Amniotic epithelial cell (primary cell): ENCODE measurements around the gene FPR1.
A peak's percentile ranks its signal among the peaks of the same experiment; 100 is the strongest.

Source experiments
- DNase-seq: peaks from one replicate; pipeline ENCODE4 v3.0.0-alpha.2; 2010; ENCODE audit warnings: low read depth

Gene FPR1

DNA sequence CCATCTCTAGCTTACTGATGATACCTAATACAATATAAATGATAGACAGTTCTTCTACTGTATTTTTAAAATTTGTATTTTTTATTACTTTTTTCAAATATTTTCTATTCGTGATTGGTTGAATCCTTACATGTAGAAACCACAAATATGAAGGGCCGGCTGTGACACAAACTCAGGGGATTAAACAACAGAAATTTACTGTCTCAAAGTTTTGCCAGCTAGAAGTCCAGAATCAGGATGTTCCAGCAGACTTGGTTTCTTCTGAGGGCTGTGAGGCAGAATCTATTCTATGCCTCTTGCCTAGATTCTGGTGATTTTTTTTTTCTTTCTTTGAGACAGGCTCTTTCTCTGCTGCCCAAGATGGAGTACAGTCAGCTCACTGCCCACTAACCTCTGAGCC lies 13.8 kb downstream of the FPR1 start:
- peak; percentile 54 for DNase-seq

DNA sequence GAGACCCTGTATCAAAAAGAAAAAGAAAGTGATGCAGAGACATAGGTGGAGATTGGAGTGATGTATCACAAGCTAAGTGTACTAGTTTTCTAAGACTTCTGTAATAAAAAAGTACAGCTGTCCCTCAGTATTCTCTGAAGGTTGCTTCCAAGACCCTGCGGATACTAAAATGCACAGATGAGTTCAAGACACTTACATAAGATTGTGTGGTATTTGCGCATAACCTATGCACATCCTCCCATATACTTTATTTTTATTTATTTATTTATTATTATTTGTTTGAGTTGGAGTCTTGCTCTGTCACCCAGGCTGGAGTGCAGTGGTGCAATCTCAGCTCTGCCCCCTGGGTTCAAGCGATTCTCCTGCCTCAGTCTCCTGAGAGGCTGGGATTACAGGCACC lies 14.3 kb downstream of the FPR1 start:
- no peak for DNase-seq

DNA sequence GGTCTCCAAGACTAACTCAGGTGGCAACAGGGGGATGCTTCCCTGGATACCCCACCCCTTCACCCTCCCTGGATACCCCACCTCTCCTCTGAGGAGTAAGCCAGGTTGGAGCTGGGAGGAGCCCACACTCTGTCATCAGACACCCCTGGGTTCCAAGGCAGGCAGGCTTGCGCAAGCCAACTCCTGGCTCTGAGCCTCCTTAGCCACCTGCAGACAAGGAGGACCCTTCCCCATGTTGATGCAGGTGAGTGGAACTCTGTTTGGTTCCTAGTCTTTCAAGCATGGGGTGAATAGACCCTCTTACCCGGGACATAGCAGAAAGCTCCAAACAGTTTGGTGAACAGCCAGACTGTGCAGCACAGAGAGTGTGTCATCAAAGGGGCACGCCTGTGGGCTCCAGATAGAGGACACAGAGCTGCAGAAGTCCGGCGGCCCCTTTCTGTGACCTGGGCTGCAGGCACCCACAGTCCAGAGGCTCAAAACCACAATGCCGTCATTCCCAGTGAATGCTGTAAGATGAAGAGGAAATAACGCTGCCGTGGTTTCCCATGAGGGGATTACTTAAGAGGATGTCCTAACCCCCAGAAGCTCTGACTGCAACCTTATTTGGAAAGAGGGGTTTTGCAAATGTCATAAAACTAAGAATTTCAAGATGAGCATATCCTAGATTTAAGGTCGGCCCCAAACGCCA lies 15.8 kb downstream of the FPR1 start:
- DNase-seq, result peak; percentile 99

DNA sequence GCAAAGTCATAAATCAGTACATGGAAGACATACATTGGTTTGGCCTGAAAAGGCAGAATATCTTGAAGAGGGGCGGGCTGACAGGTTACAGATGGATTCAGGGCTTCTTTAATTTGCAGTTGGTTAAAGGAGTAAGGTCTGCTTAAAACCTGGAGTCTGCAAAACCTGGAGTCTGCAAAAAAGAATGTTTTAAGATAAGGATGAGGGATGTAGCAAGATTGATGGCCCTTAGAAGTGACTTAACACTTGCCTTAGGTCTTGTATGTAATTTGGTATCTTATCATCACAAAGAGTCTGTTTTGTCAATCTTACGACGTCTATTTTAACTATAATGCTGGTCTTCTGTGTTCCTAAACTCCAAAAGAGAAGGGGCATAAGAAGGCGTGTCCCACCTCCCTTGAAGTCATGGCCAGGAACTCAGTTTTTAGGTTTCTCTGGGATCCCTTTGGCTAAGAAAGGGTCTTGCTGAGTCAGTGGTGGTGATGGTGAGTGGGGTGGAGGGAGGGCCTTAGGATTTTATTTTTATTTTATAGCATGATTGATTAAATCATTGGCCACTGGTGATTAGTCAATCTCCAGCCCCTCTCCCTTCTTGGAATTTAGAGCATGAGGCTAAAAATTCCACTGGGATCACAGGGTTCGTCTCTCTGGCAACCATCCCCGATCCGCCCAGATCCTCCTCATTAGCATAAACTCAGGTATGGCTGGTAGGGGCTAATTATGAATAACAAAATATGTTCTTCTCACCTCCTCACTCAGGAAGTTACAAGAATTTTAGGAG lies 17.7 kb downstream of the FPR1 start:
- DNase-seq, result peak; percentile 78

DNA sequence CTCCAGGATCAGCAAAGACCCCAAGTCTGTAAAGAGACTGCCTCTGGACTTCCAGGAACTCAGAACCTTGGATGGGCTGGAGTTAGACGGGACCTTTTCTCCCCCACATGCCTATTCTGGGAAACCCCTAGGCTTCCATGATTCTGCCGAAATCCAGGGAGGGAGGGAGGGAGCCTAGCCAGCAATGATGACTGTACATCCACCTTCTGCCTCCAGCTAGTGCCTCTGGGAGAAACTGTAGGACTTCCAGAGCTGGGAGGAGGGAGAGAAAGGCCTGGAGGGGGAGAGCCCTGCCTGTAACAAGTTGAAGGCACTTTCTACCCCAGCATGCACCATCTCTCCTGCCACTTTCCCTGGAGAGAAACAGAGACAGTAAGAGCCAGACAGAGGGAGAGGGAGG lies 21.9 kb downstream of the FPR1 start:
- DNase-seq, result peak; percentile 79

DNA sequence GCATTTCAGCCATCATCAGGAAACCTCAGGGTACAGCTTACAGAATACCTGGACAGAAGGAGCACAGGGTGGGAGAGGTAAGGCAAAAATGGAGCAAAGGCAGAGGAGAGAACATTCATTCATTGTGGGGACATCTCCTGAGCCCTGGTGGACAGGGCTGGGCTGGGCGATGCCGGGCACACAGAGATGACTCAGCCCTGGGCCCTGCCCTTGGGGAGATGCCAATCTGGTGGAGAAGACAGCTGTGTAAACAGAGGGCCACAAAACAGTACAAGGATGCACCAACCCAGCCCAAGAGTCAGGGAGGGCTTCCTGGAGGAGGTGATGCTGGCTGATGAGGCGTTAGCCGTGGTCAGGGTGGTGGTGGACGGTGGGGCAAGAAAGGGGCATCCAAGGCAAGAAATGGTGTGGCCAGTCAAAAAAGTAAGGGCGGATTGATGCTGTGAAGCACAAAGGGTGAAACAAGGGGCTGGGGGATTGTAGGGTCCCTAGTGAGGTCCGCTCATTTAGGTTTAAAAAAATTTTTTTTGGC lies 24.3 kb downstream of the FPR1 start:
- DNase-seq, result peak; percentile 69

DNA sequence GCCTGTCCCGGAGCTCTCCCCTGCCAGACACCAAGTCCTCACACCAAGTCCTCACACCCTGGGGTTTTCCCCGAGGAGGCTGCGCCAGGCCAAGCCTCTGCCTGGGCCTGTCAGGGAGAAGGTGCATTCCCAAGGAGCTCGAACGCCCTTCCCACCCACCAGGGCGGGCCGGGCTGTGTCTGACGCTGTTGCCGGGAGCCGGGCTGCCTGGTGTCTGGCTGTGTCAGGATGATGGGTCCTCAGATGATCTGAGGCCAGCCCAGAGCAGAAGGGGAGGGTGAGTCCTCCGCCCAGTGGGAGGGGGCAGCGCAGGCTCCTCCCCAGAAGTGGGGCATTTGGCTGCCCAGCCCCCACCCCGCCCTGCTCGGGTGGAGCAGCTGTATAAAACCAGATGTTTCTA lies 25.6 kb downstream of the FPR1 start:
- peak; percentile 99 for DNase-seq

DNA sequence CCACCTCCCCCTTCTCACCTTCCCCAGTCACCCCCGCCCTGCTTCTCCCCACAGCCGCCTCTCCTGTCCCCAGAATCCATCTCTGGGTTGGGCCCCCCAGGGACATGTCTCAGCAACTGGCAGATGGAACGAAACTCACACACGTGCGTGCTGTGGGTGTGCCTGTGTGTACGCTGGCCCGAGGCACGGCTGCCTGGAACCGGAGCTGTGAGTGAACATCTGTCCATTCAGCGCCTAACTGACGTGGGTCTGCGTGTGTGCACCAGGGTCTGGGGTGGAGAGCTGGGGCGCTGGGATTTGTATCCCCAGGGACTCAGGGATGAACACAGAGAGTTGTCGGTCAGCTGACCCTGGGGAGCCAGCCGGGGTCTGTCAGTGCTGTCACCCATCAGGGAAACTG lies 27.1 kb downstream of the FPR1 start:
- no peak for DNase-seq

DNA sequence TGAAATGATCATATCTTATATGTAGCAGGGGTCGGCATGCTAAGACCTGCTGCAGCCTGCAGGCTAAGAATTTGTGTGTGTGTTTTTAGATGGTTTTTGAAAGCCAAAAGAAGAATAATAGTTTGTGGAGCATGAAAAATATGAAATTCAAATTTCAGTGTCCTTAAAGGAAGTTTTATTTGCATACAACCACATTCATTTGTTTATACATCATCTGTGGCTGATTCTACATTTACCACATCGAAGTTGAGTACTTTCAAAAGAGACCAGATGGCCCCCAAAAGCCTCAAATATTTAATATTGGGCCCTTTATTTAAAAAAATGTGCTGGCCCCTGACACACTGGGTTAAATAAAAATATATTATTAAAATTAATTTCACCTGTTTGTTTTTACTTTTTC lies 29.2 kb downstream of the FPR1 start:
- DNase-seq, result no peak

DNA sequence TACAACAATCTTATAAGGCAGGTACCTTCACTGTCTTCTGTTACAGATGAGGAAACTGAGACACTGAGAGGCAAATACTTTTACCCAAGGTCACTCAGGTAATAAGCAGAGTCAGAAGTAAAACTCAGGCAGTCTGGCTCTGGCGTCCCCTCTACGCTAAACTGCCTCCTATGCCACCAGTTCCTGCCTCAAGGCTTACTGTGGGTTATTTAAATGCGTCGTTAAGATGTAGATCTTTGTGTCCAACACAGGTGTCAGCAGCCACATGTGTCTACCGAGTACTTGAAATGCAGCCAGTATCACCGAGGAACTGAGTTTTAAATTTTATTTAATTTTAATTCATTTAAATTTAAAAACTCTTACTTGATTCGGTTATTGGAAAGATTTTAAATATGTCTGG lies 29.8 kb downstream of the FPR1 start:
- DNase-seq, result no peak

DNA sequence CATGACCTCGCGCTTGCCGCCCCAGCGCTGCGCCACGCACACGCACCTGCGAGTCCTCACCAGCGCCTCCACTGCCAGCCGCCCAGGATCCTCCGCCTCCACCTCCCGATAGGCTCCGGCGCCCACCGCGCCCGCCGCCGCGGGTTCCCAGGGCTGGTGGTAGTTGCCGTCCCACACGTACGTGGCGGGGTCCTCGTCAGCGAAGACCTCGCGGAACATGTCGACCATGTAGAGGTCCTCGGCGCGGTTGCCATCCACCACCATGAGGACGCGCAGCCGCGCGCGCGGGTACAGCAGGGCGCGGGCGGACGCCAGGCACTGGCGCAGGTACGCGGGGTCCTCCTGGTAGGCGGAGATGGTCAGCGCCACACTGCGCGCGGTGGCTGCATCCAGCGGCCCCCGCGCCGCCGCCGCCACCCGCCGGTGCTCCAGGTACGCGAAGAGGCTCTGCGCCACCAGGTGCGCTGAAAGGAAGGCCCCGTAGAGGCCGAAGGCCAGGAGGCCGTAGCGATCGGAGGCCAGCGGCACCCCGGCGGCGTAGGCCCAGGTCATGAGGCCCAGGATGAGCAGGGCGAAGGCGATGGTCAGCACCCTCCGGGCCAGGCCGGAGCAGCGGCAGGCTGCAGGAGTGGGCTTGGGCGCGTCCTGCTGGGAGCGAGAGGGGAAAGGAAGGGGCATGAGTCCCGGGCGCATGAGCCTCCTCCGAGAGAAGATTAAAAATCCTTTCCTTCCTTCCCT lies 32.3 kb downstream of the FPR1 start:
- no peak for DNase-seq

DNA sequence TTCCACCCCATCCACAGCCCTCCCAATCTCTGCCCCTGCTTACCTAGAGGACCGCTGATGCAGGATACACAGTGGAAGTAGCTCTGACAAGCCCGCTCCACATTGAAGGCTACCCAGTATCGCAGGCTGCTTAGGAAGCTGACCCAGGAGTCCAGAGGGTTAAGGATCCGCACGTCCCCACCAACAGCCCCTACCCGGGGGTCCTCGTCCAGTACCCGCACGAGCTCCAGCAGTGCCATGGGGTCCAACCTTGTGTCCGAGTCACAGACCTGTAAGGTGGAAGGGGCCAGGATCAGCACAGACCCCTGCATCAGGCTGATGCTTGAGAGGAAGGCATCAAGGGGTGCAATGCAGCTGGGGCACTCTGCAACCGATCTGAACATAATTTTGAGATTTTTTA lies 34.8 kb downstream of the FPR1 start:
- no peak for DNase-seq

DNA sequence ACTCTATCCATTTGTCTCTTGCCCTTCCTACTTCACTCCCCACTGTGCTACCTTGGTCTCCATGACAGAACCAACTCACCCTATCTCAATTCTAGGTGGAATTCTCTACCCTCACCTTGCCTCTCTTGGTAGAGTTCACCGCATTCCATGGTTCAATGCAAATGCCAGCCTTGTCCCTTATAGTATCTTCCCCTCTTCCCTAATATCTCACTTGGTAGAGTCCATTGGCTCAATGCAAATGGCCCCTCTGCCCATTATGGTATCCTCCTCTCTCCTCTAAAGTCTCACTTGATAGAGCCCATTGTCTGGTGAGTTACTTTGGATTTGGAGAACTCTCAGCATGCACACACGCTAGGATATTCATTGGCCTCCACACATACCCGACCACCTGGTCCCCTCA lies 35.8 kb downstream of the FPR1 start:
- no peak for DNase-seq

DNA sequence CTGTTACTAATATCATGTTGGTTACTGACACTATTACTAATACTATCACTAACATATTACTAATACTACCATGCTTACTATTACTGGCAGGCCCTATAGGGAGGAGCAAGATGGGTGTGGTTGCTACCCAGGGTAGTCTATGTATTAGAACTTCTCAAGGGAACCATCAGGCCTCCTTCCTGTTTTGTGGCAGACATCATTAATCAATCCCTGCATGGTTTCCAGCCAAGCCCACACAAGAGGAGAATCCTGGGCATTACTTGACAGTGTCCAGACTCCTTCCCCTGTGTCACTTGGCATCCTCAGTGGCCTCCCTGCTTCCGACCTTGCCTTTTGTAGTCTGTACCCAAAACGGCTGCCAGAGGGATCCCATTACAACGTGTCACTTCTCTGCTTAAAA lies 36.8 kb downstream of the FPR1 start:
- peak; percentile 79 for DNase-seq

DNA sequence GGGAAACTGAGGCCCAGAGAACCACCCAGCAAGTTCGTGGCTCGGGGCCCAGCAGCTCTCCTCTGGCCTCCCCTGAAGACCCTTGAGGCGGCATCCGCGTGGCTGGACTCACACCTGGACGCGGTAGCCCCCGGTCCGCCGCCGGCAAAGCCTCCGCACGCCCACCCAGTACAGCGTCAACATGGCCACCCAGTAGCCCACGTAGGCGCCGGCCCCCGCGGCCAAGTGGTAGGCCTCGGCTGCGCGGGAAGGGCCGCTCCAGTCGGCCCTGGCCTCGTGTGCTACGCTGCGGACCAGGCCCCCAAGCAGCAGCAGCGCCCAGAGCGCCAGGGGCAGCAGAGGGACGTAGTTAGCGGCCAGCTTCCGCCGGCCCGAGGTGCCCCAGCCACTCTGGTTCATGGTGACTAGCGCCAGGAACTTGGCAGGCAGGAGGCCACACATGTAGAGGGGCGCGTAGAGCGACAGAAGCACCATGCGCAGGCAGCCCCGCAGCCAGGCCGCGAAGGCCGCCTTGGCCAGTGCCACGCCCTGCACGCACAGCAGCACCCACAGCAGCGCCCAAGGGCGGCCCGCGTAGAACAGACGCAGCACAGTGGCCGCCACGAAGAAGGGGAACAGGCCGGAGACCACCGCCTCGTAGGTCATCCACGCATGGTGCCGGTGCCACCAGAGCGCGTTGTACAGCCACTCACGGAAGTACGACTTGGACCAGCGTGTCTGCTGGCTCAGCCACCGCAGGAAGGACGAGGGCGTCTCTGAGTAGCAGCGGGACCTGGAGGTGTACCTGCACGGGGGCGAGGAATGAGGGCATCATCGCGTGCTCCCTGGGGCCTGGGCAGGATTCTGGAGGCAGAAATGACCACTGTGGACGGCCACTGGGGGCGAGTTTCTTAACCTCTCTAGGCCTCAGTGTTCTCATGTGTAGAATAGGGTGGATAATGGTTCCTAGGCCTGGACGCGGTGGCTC lies 38.1 kb downstream of the FPR1 start:
- no peak for DNase-seq

DNA sequence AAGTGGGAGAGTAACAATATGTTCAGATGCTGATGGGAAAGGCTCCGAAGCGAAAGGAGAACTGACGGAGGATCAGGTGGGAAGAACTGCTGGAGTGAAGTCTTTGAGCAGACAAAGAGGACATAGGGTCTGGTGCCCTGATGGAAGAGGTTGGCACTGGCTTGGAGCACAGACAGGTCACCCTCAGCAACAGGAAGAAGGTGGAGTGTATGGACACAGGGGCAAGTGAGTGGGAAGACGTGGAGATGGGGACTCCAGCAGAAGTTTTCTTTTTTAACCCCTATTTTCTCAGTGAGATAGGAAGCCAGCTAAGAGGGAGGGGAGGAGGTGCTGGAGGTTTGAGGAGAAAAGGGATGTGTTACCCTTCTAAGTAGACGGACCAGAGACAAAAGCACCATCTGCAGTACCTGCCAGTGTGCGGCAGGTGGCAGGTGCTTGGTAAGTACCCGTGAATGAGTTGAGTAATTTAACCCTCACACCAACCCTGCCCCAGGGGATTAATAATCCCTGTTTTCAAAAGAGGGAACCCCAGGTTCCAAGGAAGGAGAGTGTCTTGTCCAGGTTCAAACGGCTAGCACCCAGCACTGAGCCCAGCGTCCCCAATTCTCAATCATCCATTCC lies 39.1 kb downstream of the FPR1 start:
- DNase-seq, result peak; percentile 72

DNA sequence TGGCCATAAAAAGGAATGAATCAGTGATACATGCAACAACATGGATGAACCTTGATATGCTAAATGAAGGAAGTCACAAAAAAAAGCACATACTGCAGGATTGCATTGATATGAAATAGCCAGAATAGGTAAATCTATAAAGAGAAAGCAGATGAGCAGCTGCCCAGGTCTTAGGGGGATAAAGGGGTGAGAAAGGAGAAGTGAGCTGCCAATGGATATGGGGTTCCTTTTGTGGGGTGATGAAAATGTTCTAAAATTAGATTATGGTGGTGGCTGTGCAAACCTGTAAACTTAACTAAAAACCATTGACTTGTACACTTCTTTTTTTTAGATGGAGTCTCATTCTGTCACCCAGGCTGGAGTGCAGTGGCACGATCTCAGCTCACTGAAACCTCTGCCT lies 40.0 kb downstream of the FPR1 start:
- DNase-seq, result no peak

DNA sequence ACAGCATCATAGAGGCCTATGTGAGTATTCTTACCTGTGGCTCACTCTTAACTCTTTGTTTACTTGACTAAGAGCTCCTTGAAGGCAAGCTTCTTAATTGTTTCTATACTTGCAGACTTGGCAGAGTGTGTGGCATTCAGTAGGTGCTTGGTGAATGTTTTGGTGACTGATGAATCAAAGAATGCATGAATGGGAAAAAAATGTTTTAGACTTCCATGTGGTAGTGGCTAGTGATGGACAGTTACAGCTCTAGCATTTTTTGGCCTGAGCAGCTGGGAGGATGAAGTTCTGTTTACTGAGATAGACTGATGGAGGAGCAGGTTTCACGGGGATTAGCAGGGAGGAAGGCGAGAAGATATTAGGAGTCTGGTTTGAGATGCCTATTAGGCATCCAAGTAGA lies 41.5 kb downstream of the FPR1 start:
- peak; percentile 74 for DNase-seq

DNA sequence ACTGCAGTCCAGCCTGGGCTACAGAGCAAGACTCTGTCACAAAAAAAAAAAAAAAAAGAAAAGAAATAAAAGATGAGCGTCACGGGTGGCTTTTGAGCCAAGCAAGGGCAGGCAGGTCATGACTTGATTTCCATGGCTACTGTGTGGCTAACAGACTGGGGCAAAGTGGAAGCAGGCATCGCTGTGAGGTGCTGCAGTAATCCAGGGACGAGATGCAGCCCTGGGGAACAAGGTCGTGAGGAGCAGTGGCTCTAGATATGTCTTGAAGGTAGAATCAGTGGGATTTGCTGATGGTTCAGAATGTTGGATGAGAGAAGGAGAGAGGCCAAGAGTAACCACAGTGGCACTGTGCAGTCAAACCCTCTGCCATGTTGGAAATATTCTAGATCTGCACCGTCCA lies 42.1 kb downstream of the FPR1 start:
- DNase-seq, result no peak

DNA sequence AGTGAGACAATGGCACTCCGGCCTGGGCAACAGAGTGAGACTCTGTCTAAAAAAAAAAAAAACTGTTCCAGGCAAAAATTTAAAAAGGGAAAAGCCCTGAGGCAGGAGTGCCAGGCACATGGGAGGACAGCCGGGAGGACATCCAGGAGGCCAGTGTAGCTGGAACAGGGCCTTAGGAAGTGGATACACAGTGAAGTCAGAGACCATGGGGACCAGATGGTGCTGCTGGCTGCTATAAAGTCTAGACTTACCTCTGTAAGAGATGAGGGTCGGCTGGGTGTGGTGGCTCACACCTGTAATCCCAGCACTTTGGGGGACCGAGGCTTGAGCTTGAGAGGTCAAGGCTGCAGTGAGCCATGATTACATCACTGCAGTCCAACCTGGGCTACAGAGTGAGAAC lies 42.9 kb downstream of the FPR1 start:
- DNase-seq, result peak; percentile 36

DNA sequence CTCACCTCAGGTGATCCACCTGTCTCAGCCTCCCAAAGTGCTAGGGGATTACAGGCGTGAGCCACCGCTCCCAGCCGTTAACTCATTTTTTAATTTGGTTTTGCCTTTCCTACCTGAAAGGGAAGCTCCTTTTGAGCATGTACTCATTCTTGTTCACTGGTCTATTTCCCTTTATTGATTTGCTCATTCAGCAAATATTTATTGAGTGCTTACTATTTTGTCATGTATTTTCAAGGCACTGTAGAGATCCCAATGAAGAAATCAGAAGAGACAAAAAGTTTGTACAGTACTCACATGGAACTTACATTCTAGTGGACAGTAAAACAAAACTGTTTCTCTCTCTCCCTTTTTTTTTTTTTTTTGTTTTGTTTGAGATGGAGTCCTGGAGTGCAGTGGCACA lies 44.8 kb downstream of the FPR1 start:
- DNase-seq, result no peak
